Right ventricle myocardium inferior (tissue), 1 donor: ENCODE data around the gene TPRX1. TPM values are rescaled to one million over a fixed set of nuclear protein-coding genes. Genes with fewer than 3 reads are reported as not detected.
"Not testable (repeated sequence)": the region's sequence is repeated elsewhere in the genome, so short reads cannot be mapped to it uniquely, and the experiment has no call there.

Experiments
- ATAC-seq: fragments of 200-7000 bp; cut with Tn5 transposase; one replicate; pipeline ENCODE4 v1.9.1; 2020; ENCODE audit warnings: mild to moderate bottlenecking, moderate library complexity
- DNase-seq: peaks from one replicate; pipeline ENCODE4 v3.0.0; 2021; ENCODE audit errors: missing footprints
- intact Hi-C: fragments of 100-400 bp; cut with DNase I; formaldehyde crosslinking; loops from one replicate; pipeline ENCODE4 v1.11.0; 2022
- total RNA-seq: library from RNA; stranded (reverse); fragmentation: NEBNext Ultra II Directional; extraction: Animal tissue kit (Norgen Biotek cat#: 25700); gene quantifications from one replicate; pipeline ENCODE4 v1.2.1, GENCODE V29; 2021
- donor health status: DM: no; HTN: yes; CAD: no; lungs with severe emphysema.

TPRX1 gene
- total RNA-seq, 1 donor from 2014 or later: not detected

DNA sequence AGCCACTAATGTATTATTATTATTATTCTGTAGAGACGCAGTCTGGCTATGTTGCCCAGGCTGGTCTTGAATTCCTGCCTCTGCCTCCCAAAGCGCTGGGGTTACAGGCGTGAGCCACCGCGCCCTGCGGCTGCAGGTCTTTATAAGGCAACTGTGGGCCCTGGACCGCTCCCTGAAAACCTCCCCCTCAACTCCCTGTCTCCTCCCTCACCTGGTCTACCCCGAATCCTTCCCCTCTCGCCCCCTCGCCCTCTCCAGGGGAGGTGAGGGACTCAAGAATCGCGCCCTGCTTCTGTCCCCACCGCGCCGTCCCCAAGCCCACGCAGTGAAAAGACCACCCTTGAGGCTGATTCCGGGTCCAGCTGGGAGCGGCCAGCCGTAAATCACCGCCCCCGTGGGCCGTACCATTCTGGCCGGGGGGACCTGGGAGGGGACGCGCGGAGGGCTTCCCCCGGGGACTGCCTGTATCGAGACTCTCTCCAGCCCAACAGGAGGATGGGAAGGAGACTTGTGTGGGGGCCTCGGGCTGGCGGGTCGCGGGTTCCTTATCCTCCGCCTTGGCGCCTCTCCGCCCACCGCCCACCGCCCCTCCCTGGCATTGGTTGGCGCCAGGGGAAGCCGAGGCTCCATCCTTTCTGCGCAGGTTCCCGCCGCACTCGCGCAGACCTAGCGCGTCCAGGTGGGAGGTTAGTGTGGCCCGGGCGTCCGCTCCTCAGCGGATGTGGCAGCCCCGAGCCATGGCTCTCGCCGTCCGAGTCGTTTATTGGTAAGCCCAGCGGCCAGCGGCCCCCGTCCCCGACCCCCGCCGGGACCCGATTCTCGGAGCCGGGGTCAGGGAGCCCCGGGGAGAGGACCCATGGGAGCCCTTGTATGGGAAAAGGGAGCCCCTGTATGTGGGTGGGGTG lies 26.1 kb downstream of the TPRX1 start, which contains the start of gene SELENOW:
Gene SELENOW, plus strand, starts transcription at position 655 of the 905 bp plus-strand sequence. Its CDS starts 83 bp downstream, at position 738.
- ATAC-seq (peak; percentile 88), DNase-seq (peak; percentile 89)
- intact Hi-C loops: no loop called here

DNA sequence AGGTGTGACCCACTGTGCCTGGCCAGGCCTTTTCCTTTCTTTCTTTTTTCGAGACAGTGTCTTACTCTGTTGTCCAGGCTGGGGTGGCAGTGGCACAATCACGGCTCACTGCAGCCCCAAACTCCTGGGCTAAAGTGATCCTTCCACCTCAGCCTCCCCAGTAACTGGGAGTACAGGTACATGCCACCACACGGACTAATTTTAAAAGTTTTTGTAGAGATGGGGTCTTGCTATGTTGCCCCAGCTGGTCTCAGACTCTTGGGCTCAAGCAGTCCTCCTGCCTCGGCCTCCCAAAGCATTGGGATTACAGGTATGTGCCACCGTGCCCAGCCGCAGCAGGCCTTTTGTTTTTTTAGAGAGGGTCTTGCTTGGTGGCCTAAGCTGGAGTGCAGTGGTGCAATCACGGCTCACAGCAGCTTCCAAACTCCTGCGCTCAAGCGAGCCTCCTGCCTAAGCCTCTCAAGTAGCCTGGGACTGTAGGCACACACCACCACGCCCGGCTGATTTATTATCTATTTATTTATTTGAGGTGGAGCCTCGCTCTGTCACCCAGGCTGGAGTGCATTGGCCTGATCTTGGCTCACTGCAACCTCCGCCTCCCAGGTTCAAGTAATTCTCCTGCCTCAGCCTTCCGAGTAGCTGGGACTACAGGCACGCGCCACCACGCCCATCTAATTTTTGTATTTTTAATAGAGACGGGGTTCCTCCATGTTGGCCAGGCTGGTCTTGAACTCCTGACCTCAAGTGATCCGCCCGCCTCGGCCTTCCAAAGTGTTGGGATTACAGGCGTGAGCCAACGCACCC lies 26.9 kb downstream of the TPRX1 start:
- ATAC-seq, DNase-seq, intact Hi-C loops: not testable (repeated sequence)

- ATAC-seq (no peak), DNase-seq (no peak)
- intact Hi-C loops: no loop called here
Measured at GRCh38 chr19:47776568-47776967, 27.8 kb downstream of the TPRX1 start.

GRCh38 chr19:47771291-47771690 lies 33.1 kb downstream of the TPRX1 start:
- ATAC-seq, intact Hi-C loops: not testable (repeated sequence)
- DNase-seq: peak; percentile 4

GRCh38 chr19:47769534-47769933 lies 34.8 kb downstream of the TPRX1 start:
- intact Hi-C loops: no loop called here
- no peak for ATAC-seq
- DNase-seq: no peak

DNA sequence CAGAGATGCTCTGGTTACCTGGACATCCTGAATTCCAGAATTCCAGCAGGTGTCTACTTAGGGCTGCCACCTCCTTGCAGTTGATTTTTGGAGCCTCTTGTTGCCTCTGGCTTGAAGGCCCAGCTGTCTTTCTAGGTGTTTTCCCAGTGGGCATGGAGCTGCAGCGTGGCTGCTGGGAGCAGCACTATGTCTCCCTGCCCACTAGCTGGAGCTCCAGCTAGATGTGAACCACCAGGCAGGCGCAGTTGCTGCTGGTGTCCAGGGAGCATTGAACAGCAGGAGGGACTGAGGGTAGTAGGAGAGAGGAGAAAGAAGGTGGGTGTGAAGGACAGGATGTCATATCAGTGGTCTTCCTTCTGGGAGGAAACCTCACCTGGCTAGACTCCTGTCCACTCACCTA lies 35.7 kb downstream of the TPRX1 start:
- intact Hi-C loops: no loop called here
- DNase-seq (peak; percentile 4), ATAC-seq (no peak)

- ATAC-seq (no peak), DNase-seq (peak; percentile 6)
- intact Hi-C loops: no loop called here
Measured at GRCh38 chr19:47767349-47767748, 37.0 kb downstream of the TPRX1 start.

- intact Hi-C loops: loop anchor here (1.0 kb wide), 1 partner anchor 22 kb away; no protein-coding TSS in a partner anchor
- no peak for ATAC-seq
Measured at GRCh38 chr19:47766670-47767069, 37.7 kb downstream of the TPRX1 start.

GRCh38 chr19:47766359-47766620 lies 38.1 kb downstream of the TPRX1 start:
- DNase-seq (peak; percentile 55), ATAC-seq (no peak)
- intact Hi-C loops: loop anchor here (1.0 kb wide), 1 partner anchor 22 kb away; no protein-coding TSS in a partner anchor

More at GRCh38 chr19:47766670-47767069, 37.7 kb downstream of the TPRX1 start:
- DNase-seq: peak; percentile 20

GRCh38 chr19:47765523-47766358 lies 38.6 kb downstream of the TPRX1 start:
- intact Hi-C loops: loop anchor here (1.0 kb wide), 1 partner anchor 23 kb away; no protein-coding TSS in a partner anchor
- ATAC-seq: peak; percentile 75
- DNase-seq: peak; percentile 66

DNA sequence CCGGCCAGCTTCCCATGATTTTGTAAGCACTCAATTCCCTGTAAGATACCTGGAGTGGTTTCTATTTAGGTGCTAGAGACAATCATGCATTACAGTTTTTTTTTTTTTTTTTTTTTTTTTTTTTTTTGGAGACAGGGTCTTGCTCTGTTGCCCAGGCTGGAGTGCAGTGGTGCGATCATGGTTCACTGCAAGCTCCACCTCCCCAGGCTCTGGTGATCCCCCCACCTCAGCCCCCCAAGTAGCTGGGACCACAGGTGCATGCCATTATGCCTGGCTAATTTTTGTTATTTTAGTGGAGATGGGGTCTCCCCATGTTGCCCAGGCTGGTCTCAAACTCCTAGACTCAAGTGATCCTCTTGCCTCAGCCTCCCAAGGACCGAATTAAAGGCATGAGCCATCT lies 39.6 kb downstream of the TPRX1 start:
- intact Hi-C loops, ATAC-seq: not testable (repeated sequence)
- peak; percentile 46 for DNase-seq

GRCh38 chr19:47762615-47763308 lies 41.6 kb downstream of the TPRX1 start:
- intact Hi-C loops: no loop called here
- peak; percentile 40 for ATAC-seq
- peak; percentile 63 for DNase-seq

GRCh38 chr19:47762151-47762550 lies 42.2 kb downstream of the TPRX1 start:
- DNase-seq (peak; percentile 41), ATAC-seq (no peak)
- intact Hi-C loops: no loop called here

DNA sequence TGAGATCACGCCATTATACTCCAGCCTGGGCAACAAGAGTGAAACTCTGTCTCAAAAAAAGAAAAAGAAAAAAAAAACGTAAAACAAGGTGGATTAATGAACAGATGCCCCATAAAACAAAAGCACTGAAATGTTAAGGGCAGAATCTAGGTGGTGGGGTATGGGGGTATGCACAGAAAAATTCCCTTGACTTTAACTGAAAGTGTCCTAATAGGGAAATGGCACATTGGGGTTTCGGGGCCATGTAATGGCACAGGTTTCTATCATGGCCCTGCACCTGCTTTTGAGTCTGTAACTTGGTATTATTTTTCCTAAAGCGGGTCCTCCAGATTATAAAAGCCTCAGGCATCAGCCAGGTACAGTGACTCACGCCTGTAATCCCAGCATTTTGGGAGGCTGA lies 42.8 kb downstream of the TPRX1 start:
- no peak for DNase-seq
- ATAC-seq: no peak
- intact Hi-C loops: no loop called here

DNA sequence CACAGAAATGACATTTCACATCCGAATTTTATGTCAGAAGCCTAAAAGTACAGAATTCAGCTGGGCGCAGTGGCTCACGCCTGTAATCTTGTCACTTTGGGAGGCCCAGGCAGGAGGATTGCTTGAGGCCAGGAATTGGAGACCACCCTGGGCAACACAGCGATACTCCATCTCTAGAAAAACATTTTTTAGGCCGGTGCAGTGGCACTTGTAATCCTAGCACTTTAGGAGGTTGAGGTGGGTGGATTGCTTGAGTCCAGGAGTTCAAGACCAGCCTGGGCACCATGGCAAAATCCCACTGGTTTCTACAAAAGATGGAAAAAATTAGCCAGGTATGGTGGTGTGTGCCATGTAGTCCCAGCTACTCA lies 43.7 kb downstream of the TPRX1 start:
- ATAC-seq: no peak
- DNase-seq: peak; percentile 5
- intact Hi-C loops: no loop called here

DNA sequence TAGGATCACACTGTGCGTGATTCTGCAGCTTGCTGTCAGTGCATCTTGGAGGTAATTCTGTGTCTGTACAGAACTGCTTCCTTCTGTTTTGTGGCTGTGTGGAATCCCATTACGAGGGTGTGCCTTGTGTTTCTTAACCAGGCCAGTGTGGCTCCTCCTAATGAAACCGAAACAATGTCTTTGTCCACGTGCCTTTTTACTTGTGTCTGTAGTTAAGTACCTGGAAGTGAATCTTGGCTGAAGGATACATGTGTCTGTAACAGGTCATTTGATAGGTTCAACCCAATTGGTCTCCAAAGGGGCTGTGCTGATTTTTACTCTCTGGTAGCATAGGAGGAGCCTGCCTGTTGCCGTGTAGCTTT lies 45.9 kb downstream of the TPRX1 start:
- DNase-seq (peak; percentile 17), ATAC-seq (no peak)
- intact Hi-C loops: no loop called here

GRCh38 chr19:47757617-47758442 lies 46.5 kb downstream of the TPRX1 start:
- DNase-seq (peak; percentile 27), ATAC-seq (no peak)
- intact Hi-C loops: no loop called here
